H1 (cell line): ENCODE results near the gene THEM5. TPM values are rescaled to one million over a fixed set of nuclear protein-coding genes. Genes with fewer than 3 reads are reported as not detected.

ENCODE experiments used
- CTCF ChIA-PET: fragments of 300-600 bp; sonication (Branson Sonifier 250); formaldehyde crosslinking; loops from one replicate; lab custom pipeline; 2021; ENCODE audit not compliant: partially characterized antibody; lab: Charles Lee
- POLR2A ChIA-PET: fragments of 300-600 bp; sonication (Branson Sonifier 250); formaldehyde crosslinking; loops from one replicate; lab custom pipeline; 2021; ENCODE audit warnings: inconsistent platforms; ENCODE audit not compliant: partially characterized antibody; lab: Charles Lee
- DNase-seq, 2 experiments: peaks; one replicate each; pipeline versions ENCODE4 v3.0.0 to v3.0.0-alpha.2; 2010 to 2022; ENCODE audit warnings: low spot score in 2 of 2, low read depth in 1 of 2, mixed read lengths in 1 of 2
- FAIRE-seq: peaks from 2 replicates; lab custom pipeline; 2011; peaks lifted over from hg19 to GRCh38; lab: Jason Lieb, UNC
- H2AFZ ChIP-seq: 2 replicates; pipeline ENCODE4 v1.8.1; 2012; ENCODE audit warnings: low read length, inconsistent platforms
- H2AK5ac ChIP-seq: 2 replicates; pipeline ENCODE4 v1.6.1; 2013; ENCODE audit warnings: low read depth, low read length
- H2BK120ac ChIP-seq: replicated peaks from 2 replicates; pipeline ENCODE3; 2013; ENCODE audit warnings: low read depth, low read length, inconsistent platforms
- H2BK12ac ChIP-seq: 2 replicates; pipeline ENCODE4 v1.6.1; 2013; ENCODE audit warnings: low read depth, low read length
- H2BK15ac ChIP-seq: 2 replicates; pipeline ENCODE4 v1.6.1; 2013; ENCODE audit warnings: low read length
- H2BK20ac ChIP-seq: 2 replicates; pipeline ENCODE4 v1.6.1; 2013; ENCODE audit warnings: low read length
- H2BK5ac ChIP-seq: 2 replicates; pipeline ENCODE4 v1.6.1; 2013; ENCODE audit warnings: low read depth, low read length
- H3K14ac ChIP-seq: 2 replicates; pipeline ENCODE4 v1.6.1; 2013; ENCODE audit warnings: inconsistent platforms; ENCODE audit not compliant: insufficient read length
- H3K18ac ChIP-seq: 2 replicates; pipeline ENCODE4 v1.6.1; 2013; ENCODE audit warnings: low read length; ENCODE audit errors: extremely low read depth
- H3K23ac ChIP-seq: 2 replicates; pipeline ENCODE4 v1.6.1; 2013; ENCODE audit warnings: inconsistent platforms; ENCODE audit not compliant: insufficient read length
- H3K23me2 ChIP-seq: 2 replicates; pipeline ENCODE4 v1.6.1; 2013; ENCODE audit warnings: low read depth, low read length
- H3K27ac ChIP-seq: 2 replicates; pipeline ENCODE4 v1.6.1; 2011; ENCODE audit warnings: low read depth, low read length, inconsistent platforms
- H3K27me3 ChIP-seq, 4 experiments: replicated peaks in 1 of 4; 1 replicate in 1 of 4; 2 replicates in 3 of 4; pipeline versions ENCODE4 v1.6.1 to v1.8.1; 2011 to 2013; ENCODE audit warnings: low read length in 3 of 4, mild to moderate bottlenecking in 3 of 4, inconsistent platforms in 2 of 4, mixed read lengths in 2 of 4, moderate library complexity in 1 of 4; ENCODE audit not compliant: control insufficient read depth in 3 of 4, insufficient read depth in 3 of 4; ENCODE audit errors: extremely low read depth in 1 of 4
- H3K36me3 ChIP-seq, 4 experiments: 2 replicates each; pipeline versions ENCODE4 v1.6.1 to v1.8.1; 2011 to 2013; ENCODE audit warnings: mild to moderate bottlenecking in 4 of 4, low read length in 3 of 4, moderate library complexity in 2 of 4, control low read depth in 1 of 4, inconsistent platforms in 1 of 4; ENCODE audit not compliant: insufficient read depth in 4 of 4, control insufficient read depth in 2 of 4
- H3K4ac ChIP-seq: replicated peaks from 2 replicates; pipeline ENCODE3; 2013; ENCODE audit warnings: low read length, low read depth, mixed read lengths, inconsistent platforms; ENCODE audit not compliant: insufficient read length
- H3K4me1 ChIP-seq, 4 experiments: replicated peaks in 1 of 4; 1 replicate in 1 of 4; 2 replicates in 3 of 4; pipeline versions ENCODE4 v1.6.1 to v1.8.1; 2011 to 2013; ENCODE audit warnings: low read length in 3 of 4, inconsistent platforms in 2 of 4, mixed read lengths in 1 of 4; ENCODE audit not compliant: insufficient read depth in 4 of 4, control insufficient read depth in 3 of 4
- H3K4me2 ChIP-seq, 2 experiments: 2 replicates each; pipeline versions ENCODE4 v1.6.1 to v1.8.1; 2011 to 2013; ENCODE audit warnings: low read depth in 2 of 2, low read length in 2 of 2, control low read depth in 1 of 2, inconsistent platforms in 1 of 2, mild to moderate bottlenecking in 1 of 2; ENCODE audit not compliant: insufficient read depth in 1 of 2
- H3K4me3 ChIP-seq, 4 experiments: fragments of 200-600, 300-600 bp in 1 of 4; sonication (generic), shearing (Covaris generic), sonication (Bioruptor Twin) in 1 of 4; 2 replicates each; pipeline versions ENCODE4 v1.5.1 to v1.8.1; 2011 to 2016; ENCODE audit warnings: low read length in 4 of 4, low read depth in 3 of 4, control low read depth in 2 of 4, inconsistent platforms in 2 of 4, mild to moderate bottlenecking in 2 of 4, mixed read lengths in 1 of 4, moderate library complexity in 1 of 4; ENCODE audit not compliant: insufficient read depth in 2 of 4; ENCODE audit errors: extremely low read depth in 1 of 4
- H3K56ac ChIP-seq: replicated peaks from 2 replicates; pipeline ENCODE3; 2013; ENCODE audit warnings: low read depth, mild to moderate bottlenecking, mixed read lengths, low read length, inconsistent platforms; ENCODE audit not compliant: insufficient read length
- H3K79me1 ChIP-seq: 2 replicates; pipeline ENCODE4 v1.6.1; 2013; ENCODE audit warnings: low read depth, low read length, control low read depth
- H3K79me2 ChIP-seq, 2 experiments: 2 replicates each; pipeline versions ENCODE4 v1.6.1 to v1.8.1; 2012 to 2013; ENCODE audit warnings: low read length in 2 of 2, mild to moderate bottlenecking in 2 of 2, inconsistent platforms in 1 of 2; ENCODE audit not compliant: insufficient read depth in 2 of 2, control insufficient read depth in 1 of 2
- H3K9ac ChIP-seq, 4 experiments: replicated peaks in 1 of 4; 1 replicate in 1 of 4; 2 replicates in 3 of 4; pipeline versions ENCODE4 v1.6.1 to v1.8.1; 2011 to 2013; ENCODE audit warnings: low read depth in 3 of 4, low read length in 3 of 4, control low read depth in 2 of 4, mild to moderate bottlenecking in 2 of 4, moderate library complexity in 2 of 4, inconsistent platforms in 1 of 4; ENCODE audit errors: extremely low read depth in 1 of 4
- H3K9me3 ChIP-seq, 2 experiments: 2 replicates each; pipeline versions ENCODE4 v1.6.1 to v1.8.1; 2012 to 2013; ENCODE audit warnings: mild to moderate bottlenecking in 2 of 2, moderate library complexity in 2 of 2, control low read depth in 1 of 2, inconsistent platforms in 1 of 2, low read depth in 1 of 2, low read length in 1 of 2, mixed read lengths in 1 of 2; ENCODE audit not compliant: insufficient read depth in 2 of 2
- H4K20me1 ChIP-seq, 2 experiments: replicated peaks in 1 of 2; 2 replicates each; pipeline versions ENCODE3 to v1.8.1; 2011 to 2013; ENCODE audit warnings: inconsistent platforms in 2 of 2, low read length in 2 of 2, mild to moderate bottlenecking in 1 of 2; ENCODE audit not compliant: insufficient read depth in 2 of 2, control insufficient read depth in 1 of 2
- H4K5ac ChIP-seq: 2 replicates; pipeline ENCODE4 v1.6.1; 2013; ENCODE audit warnings: low read length, low read depth, mixed read lengths, inconsistent platforms; ENCODE audit not compliant: insufficient read length
- H4K8ac ChIP-seq: 2 replicates; pipeline ENCODE4 v1.8.0; 2013; ENCODE audit warnings: mild to moderate bottlenecking, moderate library complexity, low read length, inconsistent platforms; ENCODE audit not compliant: insufficient read depth; ENCODE audit errors: extremely low read depth
- H4K91ac ChIP-seq: replicated peaks from 2 replicates; pipeline ENCODE3; 2013; ENCODE audit warnings: low read length, mixed read lengths, inconsistent platforms; ENCODE audit not compliant: insufficient read length
- RAD21 ChIP-seq, 2 experiments: IDR thresholded peaks in 1 of 2; conservative IDR thresholded peaks in 1 of 2; 2 replicates each; pipeline ENCODE4 v1.6.1; 2011; ENCODE audit warnings: low read depth in 2 of 2, low read length in 2 of 2, improper control_type of control experiment in 1 of 2, inconsistent platforms in 1 of 2, mild to moderate bottlenecking in 1 of 2, moderate library complexity in 1 of 2
- SP2 ChIP-seq: IDR thresholded peaks from 2 replicates; pipeline ENCODE4 v1.6.1; 2012; ENCODE audit warnings: mild to moderate bottlenecking, low read length, inconsistent platforms
- YY1 ChIP-seq: IDR thresholded peaks from 2 replicates; pipeline ENCODE4 v1.6.1; 2011; ENCODE audit warnings: low read depth, mild to moderate bottlenecking, low read length
- WGBS, 2 experiments: shearing (Covaris generic) in 1 of 2; methylation state at CpG; one replicate each; pipeline versions ENCODE4 v1.1.6 to v1.1.7; 2013 to 2015; ENCODE audit warnings: low lambda C conversion rate in 2 of 2, mixed read lengths in 2 of 2, inconsistent platforms in 1 of 2, low coverage in 1 of 2, missing lambda C conversion rate in 1 of 2; ENCODE audit not compliant: insufficient replicate concordance in 2 of 2, insufficient coverage in 1 of 2, insufficient read length in 1 of 2; ENCODE audit errors: extremely low coverage in 1 of 2, missing lambda C conversion rate in 1 of 2; 5-methylcytosine and 5-hydroxymethylcytosine counted together
- polyA plus RNA-seq, 7 experiments: library from polyadenylated mRNA; depleted of rRNA in 3 of 7; stranded (reverse) in 5 of 7; unstranded in 2 of 7; fragments of >200 nt in 5 of 7; fragments of 200-250 nt in 2 of 7; gene quantifications; 1 replicate in 5 of 7; 2 replicates in 1 of 7; 4 replicates in 1 of 7; pipeline versions ENCODE4 v1.2.1 to v1.2.3, GENCODE V29; 2011 to 2013; ENCODE audit warnings: missing spikeins in 2 of 7, mixed read lengths in 2 of 7
- total RNA-seq: library from RNA; stranded (reverse); fragmentation: NEBNext Ultra II Directional; extraction: Animal tissue kit (Norgen Biotek cat#: 25700); gene quantifications from 2 replicates; pipeline ENCODE4 v1.2.1, GENCODE V29; 2021
- TF ChIP-seq, protein P1 (sequence below), 3 experiments: IDR thresholded peaks; 1 replicate in 2 of 3; 2 replicates in 1 of 3; pipeline versions ENCODE4 v1.5.1 to v1.6.1; 2011; ENCODE audit warnings: low read length in 3 of 3, mild to moderate bottlenecking in 3 of 3, inconsistent platforms in 2 of 3, low read depth in 1 of 3, moderate library complexity in 1 of 3; ENCODE audit not compliant: insufficient read depth in 1 of 3; ENCODE audit errors: control extremely low read depth in 1 of 3
- TF ChIP-seq, protein P2 (sequence below): IDR thresholded peaks from 2 replicates; pipeline ENCODE4 v1.6.1; 2012; ENCODE audit warnings: inconsistent platforms

THEM5 gene
- total and polyA plus RNA-seq, 2 of the 8 experiments (the other 6 are each of a cell fraction or from before 2014, with no cell fraction given), result not detected

DNA sequence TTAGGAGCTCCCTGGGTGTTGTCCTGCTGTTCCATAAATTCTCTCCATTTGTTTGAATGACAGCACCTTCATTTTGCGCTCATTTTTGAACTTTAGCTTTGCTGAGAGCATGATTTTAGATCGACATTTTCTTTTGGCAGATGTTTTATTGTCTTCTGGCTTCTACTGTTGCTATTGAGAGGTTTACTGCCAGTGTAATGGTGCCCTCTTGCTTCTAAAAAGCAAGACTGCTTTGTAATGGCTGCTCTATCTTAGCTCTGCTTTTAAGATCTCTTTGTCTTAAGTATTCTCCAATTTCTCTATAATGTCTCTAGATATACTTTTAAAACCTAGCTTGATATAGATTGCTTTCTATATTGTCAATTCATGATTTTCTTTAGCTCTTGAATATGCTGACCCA is 28.0 kb upstream of the THEM5 start:
- H3K27ac ChIP-seq, result no peak overlapping the region
- H3K4me3 ChIP-seq, result no peak overlapping the region
- TF ChIP-seq, protein P1, sequence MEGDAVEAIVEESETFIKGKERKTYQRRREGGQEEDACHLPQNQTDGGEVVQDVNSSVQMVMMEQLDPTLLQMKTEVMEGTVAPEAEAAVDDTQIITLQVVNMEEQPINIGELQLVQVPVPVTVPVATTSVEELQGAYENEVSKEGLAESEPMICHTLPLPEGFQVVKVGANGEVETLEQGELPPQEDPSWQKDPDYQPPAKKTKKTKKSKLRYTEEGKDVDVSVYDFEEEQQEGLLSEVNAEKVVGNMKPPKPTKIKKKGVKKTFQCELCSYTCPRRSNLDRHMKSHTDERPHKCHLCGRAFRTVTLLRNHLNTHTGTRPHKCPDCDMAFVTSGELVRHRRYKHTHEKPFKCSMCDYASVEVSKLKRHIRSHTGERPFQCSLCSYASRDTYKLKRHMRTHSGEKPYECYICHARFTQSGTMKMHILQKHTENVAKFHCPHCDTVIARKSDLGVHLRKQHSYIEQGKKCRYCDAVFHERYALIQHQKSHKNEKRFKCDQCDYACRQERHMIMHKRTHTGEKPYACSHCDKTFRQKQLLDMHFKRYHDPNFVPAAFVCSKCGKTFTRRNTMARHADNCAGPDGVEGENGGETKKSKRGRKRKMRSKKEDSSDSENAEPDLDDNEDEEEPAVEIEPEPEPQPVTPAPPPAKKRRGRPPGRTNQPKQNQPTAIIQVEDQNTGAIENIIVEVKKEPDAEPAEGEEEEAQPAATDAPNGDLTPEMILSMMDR (IDR thresholded peaks at IDR 0.05; ENCODE audit: control extremely low read depth in 1 of 3, insufficient read depth in 1 of 3, low read depth in 1 of 3, low read length in 3 of 3), result peak in 2 of 3 experiments; percentile 18 to 29; a peak in 2 of 4 replicates
- TF ChIP-seq YY1 (peak; percentile 45; the same call in 1 of the 2 replicates), SP2 (no peak), RAD21 (IDR thresholded peaks at IDR 0.05 in 1 of 2, conservative IDR thresholded peaks at IDR 0.05 in 1 of 2; ENCODE audit: low read depth in 2 of 2, low read length in 2 of 2) (peak; percentile 59 to 68)
- TF ChIP-seq, protein P2, sequence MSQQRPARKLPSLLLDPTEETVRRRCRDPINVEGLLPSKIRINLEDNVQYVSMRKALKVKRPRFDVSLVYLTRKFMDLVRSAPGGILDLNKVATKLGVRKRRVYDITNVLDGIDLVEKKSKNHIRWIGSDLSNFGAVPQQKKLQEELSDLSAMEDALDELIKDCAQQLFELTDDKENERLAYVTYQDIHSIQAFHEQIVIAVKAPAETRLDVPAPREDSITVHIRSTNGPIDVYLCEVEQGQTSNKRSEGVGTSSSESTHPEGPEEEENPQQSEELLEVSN, result no peak
- H4K8ac ChIP-seq, result no peak overlapping the region
- H3K18ac ChIP-seq, result no peak overlapping the region
- H3K9me3 ChIP-seq, result no peaks in the 10 kb centered on the region
- H3K23me2 ChIP-seq, result no peaks in the 10 kb centered on the region
- no peaks in the 10 kb centered on the region for H3K27me3 ChIP-seq
- H3K36me3 ChIP-seq, result no peaks in the 10 kb centered on the region
- H2AK5ac ChIP-seq, result no peak overlapping the region
- no peak overlapping the region for H3K9ac ChIP-seq
- CTCF ChIA-PET, result interaction anchor here (0.8 to 3.4 kb wide), 14 partner anchors 18 to 188 kb away, joined by 3 to 12 read pairs (median 4); partner anchors contain the start of genes C2CD4D and THEM4
- H2BK120ac ChIP-seq, result no peak overlapping the region
- H3K14ac ChIP-seq, result no peak overlapping the region
- no peak overlapping the region for H3K23ac ChIP-seq
- H3K79me1 ChIP-seq, result no peaks in the 10 kb centered on the region
- H3K79me2 ChIP-seq, result no peaks in the 10 kb centered on the region
- no peak overlapping the region for H2BK15ac ChIP-seq
- H4K20me1 ChIP-seq, result no peaks in the 10 kb centered on the region
- H2BK20ac ChIP-seq, result no peak overlapping the region
- no peaks in the 10 kb centered on the region for H3K4me1 ChIP-seq
- H3K4ac ChIP-seq, result no peak overlapping the region
- H3K4me2 ChIP-seq, result no peak overlapping the region
- H4K5ac ChIP-seq, result no peak overlapping the region
- no peak for FAIRE-seq
- no peak overlapping the region for H2AFZ ChIP-seq
- no peak overlapping the region for H4K91ac ChIP-seq
- POLR2A ChIA-PET, result interaction anchor here (0.7 to 0.9 kb wide), 4 partner anchors 10 to 123 kb away, joined by 3 to 6 read pairs (median 3); no protein-coding TSS in a partner anchor
- no peak overlapping the region for H2BK5ac ChIP-seq
- no peak for DNase-seq
- no peak overlapping the region for H2BK12ac ChIP-seq
- no peak overlapping the region for H3K56ac ChIP-seq
- 56% methylated on average over 2 of the region's 2 CpGs; no CpG with 5 or more reads in 1 of the 2 experiments for WGBS, 2 experiments
